ENCODE results near the gene OSBPL10. TPM values are rescaled to one million over a fixed set of nuclear protein-coding genes. Genes with fewer than 3 reads are reported as not detected.

The OSBPL10 gene
- total and polyA plus RNA-seq, 2 experiments from 2014 or later: 2.4 to 8.1 TPM

- no peaks in the 10 kb centered on the region for H3K4me1 ChIP-seq (ENCODE audit: insufficient read depth)
- WGBS, 2 experiments (ENCODE audit: low coverage in 1 of 2, low lambda C conversion rate in 2 of 2, missing lambda C conversion rate in 2 of 2): 74 to 82% methylated on average over 11 of the region's 11 CpGs
- H3K4me3 ChIP-seq: no peak overlapping the region
- H3K27ac ChIP-seq: no peak overlapping the region
- H3K27me3 ChIP-seq (replicated peaks; ENCODE audit: insufficient read depth): peaks cover 19% of the 10 kb centered on the region
- H3K9me3 ChIP-seq (ENCODE audit: low read depth): no peaks in the 10 kb centered on the region
- H3F3A ChIP-seq (ENCODE audit: insufficient read depth): no peaks in the 10 kb centered on the region
- DNase-seq: no peak
- H2AFZ ChIP-seq: no peak overlapping the region
- no peak overlapping the region for H3K9ac ChIP-seq
- H3K4me2 ChIP-seq (ENCODE audit: unreplicated experiment): no peak overlapping the region
- no peak for TF ChIP-seq EZH2phosphoT487 (IDR thresholded peaks at IDR 0.05; ENCODE audit: insufficient read depth, low read depth)
- no peak for TF ChIP-seq EZH2 (IDR thresholded peaks at IDR 0.05; ENCODE audit: insufficient read depth, poor library complexity, severe bottlenecking)
- H3K9me2 ChIP-seq (ENCODE audit: insufficient read depth): no peaks in the 10 kb centered on the region
- H3K36me3 ChIP-seq (ENCODE audit: low read depth): no peaks in the 10 kb centered on the region
- H4K20me1 ChIP-seq (ENCODE audit: insufficient read depth): no peaks in the 10 kb centered on the region
- no peaks in the 10 kb centered on the region for H3K79me2 ChIP-seq (ENCODE audit: insufficient read depth)
- in situ Hi-C loops (cut with MboI): no loop called here
These were observed 89.1 kb downstream of the OSBPL10 start for GRCh38 chr3:31891876-31892455.

DNA sequence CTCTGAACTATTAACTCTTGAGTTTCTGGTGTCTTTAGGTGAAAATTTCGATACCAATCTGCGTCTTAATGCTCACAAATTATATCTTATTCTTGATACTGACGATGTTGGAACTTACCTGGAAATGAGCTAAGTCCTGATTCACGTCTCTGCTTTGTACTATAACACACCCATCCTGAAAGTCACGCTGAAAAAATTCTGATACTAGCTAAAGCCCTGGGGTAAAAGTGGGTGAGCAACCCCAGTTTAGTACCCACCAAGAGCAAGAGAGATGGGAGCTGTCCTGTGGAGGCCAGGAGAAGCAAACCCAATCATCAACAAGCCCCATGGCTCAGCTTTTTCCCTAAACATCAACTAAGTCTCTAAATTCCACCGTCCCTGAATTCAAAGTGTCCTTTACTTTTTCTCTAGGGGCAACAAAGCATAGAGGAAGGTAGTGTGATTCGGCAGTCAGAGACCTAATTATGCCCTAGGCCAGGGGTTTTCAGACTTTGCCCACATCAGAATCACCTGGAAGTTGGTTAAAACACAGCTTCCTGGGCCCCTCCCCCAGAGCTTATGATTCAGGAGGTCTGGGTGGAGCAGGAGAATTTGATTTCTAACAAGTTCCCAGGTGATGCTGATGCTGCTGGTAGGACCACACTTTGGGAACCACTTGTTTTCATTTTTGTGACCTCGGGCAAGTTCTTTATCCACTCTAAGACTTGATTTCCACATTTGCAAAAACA lies 90.2 kb downstream of the OSBPL10 start:
- no peak overlapping the region for H3K9ac ChIP-seq
- DNase-seq: no peak
- 83 to 86% methylated on average over 8 of the region's 8 CpGs for WGBS, 2 experiments (ENCODE audit: low coverage in 1 of 2, low lambda C conversion rate in 2 of 2, missing lambda C conversion rate in 2 of 2)
- in situ Hi-C loops (cut with MboI): no loop called here
- H3K9me3 ChIP-seq (ENCODE audit: low read depth): no peaks in the 10 kb centered on the region
- no peaks in the 10 kb centered on the region for H3K79me2 ChIP-seq (ENCODE audit: insufficient read depth)
- no peak overlapping the region for H3K27ac ChIP-seq
- no peaks in the 10 kb centered on the region for H3K36me3 ChIP-seq (ENCODE audit: low read depth)
- no peak for TF ChIP-seq EZH2phosphoT487 (IDR thresholded peaks at IDR 0.05; ENCODE audit: insufficient read depth, low read depth)
- no peak for TF ChIP-seq EZH2 (IDR thresholded peaks at IDR 0.05; ENCODE audit: insufficient read depth, poor library complexity, severe bottlenecking)
- no peaks in the 10 kb centered on the region for H3K4me1 ChIP-seq (ENCODE audit: insufficient read depth)
- no peak overlapping the region for H3K4me3 ChIP-seq
- H4K20me1 ChIP-seq (ENCODE audit: insufficient read depth): no peaks in the 10 kb centered on the region
- no peak overlapping the region for H2AFZ ChIP-seq
- no peak overlapping the region for H3K4me2 ChIP-seq (ENCODE audit: unreplicated experiment)
- H3F3A ChIP-seq (ENCODE audit: insufficient read depth): no peaks in the 10 kb centered on the region
- H3K9me2 ChIP-seq (ENCODE audit: insufficient read depth): no peaks in the 10 kb centered on the region
- peaks cover 17% of the 10 kb centered on the region for H3K27me3 ChIP-seq (replicated peaks; ENCODE audit: insufficient read depth)

DNA sequence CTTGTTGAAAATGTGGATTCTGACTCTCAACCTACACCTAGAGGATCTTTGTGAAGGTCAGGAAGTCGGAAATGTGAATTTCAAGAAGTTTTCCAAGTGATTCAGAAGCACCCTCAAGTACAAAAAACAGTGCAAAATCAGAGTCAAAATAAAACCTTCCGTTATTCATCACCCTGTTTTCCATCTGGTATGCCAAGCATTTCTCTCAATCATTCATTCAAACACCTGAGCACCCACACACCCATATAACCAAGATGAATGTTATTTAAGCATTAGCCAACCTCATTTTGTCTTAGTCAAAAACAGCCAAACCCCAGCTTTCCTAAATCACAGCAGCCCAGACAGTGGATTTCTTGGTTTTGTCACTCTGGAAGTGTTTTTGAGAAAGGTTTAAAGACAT lies 91.1 kb downstream of the OSBPL10 start:
- no peaks in the 10 kb centered on the region for H4K20me1 ChIP-seq (ENCODE audit: insufficient read depth)
- peaks cover 17% of the 10 kb centered on the region for H3K27me3 ChIP-seq (replicated peaks; ENCODE audit: insufficient read depth)
- no peaks in the 10 kb centered on the region for H3K79me2 ChIP-seq (ENCODE audit: insufficient read depth)
- no peak overlapping the region for H3K4me2 ChIP-seq (ENCODE audit: unreplicated experiment)
- H2AFZ ChIP-seq: no peak overlapping the region
- H3K4me3 ChIP-seq: no peak overlapping the region
- no peak overlapping the region for H3K9ac ChIP-seq
- no peaks in the 10 kb centered on the region for H3K9me2 ChIP-seq (ENCODE audit: insufficient read depth)
- no peaks in the 10 kb centered on the region for H3K9me3 ChIP-seq (ENCODE audit: low read depth)
- no peak for TF ChIP-seq EZH2phosphoT487 (IDR thresholded peaks at IDR 0.05; ENCODE audit: insufficient read depth, low read depth)
- no peak overlapping the region for H3K27ac ChIP-seq
- no peak for DNase-seq
- no peaks in the 10 kb centered on the region for H3F3A ChIP-seq (ENCODE audit: insufficient read depth)
- WGBS, 2 experiments (ENCODE audit: low coverage in 1 of 2, low lambda C conversion rate in 2 of 2, missing lambda C conversion rate in 2 of 2): 71 to 82% methylated on average over 2 of the region's 2 CpGs
- no peaks in the 10 kb centered on the region for H3K36me3 ChIP-seq (ENCODE audit: low read depth)
- no peaks in the 10 kb centered on the region for H3K4me1 ChIP-seq (ENCODE audit: insufficient read depth)
- in situ Hi-C loops (cut with MboI): no loop called here

GRCh38 chr3:31885235-31885634 lies 95.8 kb downstream of the OSBPL10 start:
- Histone ChIP-seq H3K4me3 (no peak overlapping the region), H3K4me2 (ENCODE audit: unreplicated experiment) (no peak overlapping the region), H2AFZ (no peak overlapping the region), H3K9me3 (ENCODE audit: low read depth) (no peaks in the 10 kb centered on the region), H3K4me1 (ENCODE audit: insufficient read depth) (no peaks in the 10 kb centered on the region), H3K27me3 (replicated peaks; ENCODE audit: insufficient read depth) (peaks cover 5% of the 10 kb centered on the region), H3K9me2 (ENCODE audit: insufficient read depth) (no peaks in the 10 kb centered on the region), H3K36me3 (ENCODE audit: low read depth) (no peaks in the 10 kb centered on the region), H3K27ac (no peak overlapping the region), H4K20me1 (ENCODE audit: insufficient read depth) (no peaks in the 10 kb centered on the region), H3K79me2 (ENCODE audit: insufficient read depth) (no peaks in the 10 kb centered on the region), H3F3A (ENCODE audit: insufficient read depth) (no peaks in the 10 kb centered on the region), H3K9ac (no peak overlapping the region)
- in situ Hi-C loops (cut with MboI): no loop called here
- TF ChIP-seq EZH2 (IDR thresholded peaks at IDR 0.05; ENCODE audit: insufficient read depth, poor library complexity, severe bottlenecking) (no peak), EZH2phosphoT487 (IDR thresholded peaks at IDR 0.05; ENCODE audit: insufficient read depth, low read depth) (no peak)
- no peak for DNase-seq
- 72 to 78% methylated on average over 3 of the region's 3 CpGs for WGBS, 2 experiments (ENCODE audit: low coverage in 1 of 2, low lambda C conversion rate in 2 of 2, missing lambda C conversion rate in 2 of 2)

Measured in GM23248 (cell line).